Tibial artery (tissue), 4 donors: ENCODE data around the gene PAPLN.

Source experiments
- DNase-seq, 2 donors: peaks; one replicate each; pipeline ENCODE4 v3.0.0-alpha.2; 2019
- H3K27ac ChIP-seq, 2 donors: fragments of 200-600 bp; sonication (generic) in 1 of 2; 1 replicate in 1 of 2; 2 replicates in 1 of 2; pipeline ENCODE4 v1.5.1; 2018 to 2019; ENCODE audit warnings: mild to moderate bottlenecking in 1 of 2
- H3K27me3 ChIP-seq, 2 donors: fragments of 200-600 bp; sonication (generic) in 1 of 2; one replicate each; pipeline versions ENCODE4 v1.5.1 to v1.6.0; 2016 to 2019
- H3K36me3 ChIP-seq, 3 donors: fragments of 200-600 bp; sonication (generic) in 2 of 3; one replicate each; pipeline ENCODE4 v1.5.1; 2016 to 2019; ENCODE audit warnings: mild to moderate bottlenecking in 2 of 3
- H3K4me1 ChIP-seq, 4 donors: fragments of 200-600 bp; sonication (generic) in 2 of 4; 1 replicate in 3 of 4; 2 replicates in 1 of 4; pipeline ENCODE4 v1.5.1; 2016 to 2019
- H3K4me3 ChIP-seq, 2 donors: fragments of 200-600 bp; sonication (generic) in 1 of 2; 1 replicate in 1 of 2; 2 replicates in 1 of 2; pipeline ENCODE4 v1.5.1; 2018 to 2019; ENCODE audit warnings: mild to moderate bottlenecking in 2 of 2
- H3K9me3 ChIP-seq, 3 donors: fragments of 200-600 bp; sonication (generic) in 1 of 3; one replicate each; pipeline ENCODE4 v1.5.1; 2016 to 2019
- intact Hi-C: fragments of 100-400 bp; cut with DNase I; formaldehyde crosslinking; loops from one replicate; pipeline ENCODE4 v1.15.0; 2023; ENCODE audit warnings: low total_unique reads
- TF ChIP-seq, protein P1 (sequence below), 2 experiments: fragments of 200-600 bp in 1 of 2; fragments of 450-650 bp in 1 of 2; IDR thresholded peaks; one replicate each; pipeline ENCODE4 v1.5.1; 2017 to 2019; ENCODE audit warnings: antibody characterized with exemption in 2 of 2, mild to moderate bottlenecking in 1 of 2, moderate library complexity in 1 of 2

PAPLN gene

GRCh38 chr14:73280903-73281302, 43.6 kb downstream of the PAPLN start:
- no peak for DNase-seq
- Histone ChIP-seq H3K27me3 (no peaks in the 10 kb centered on the region), H3K36me3 (peaks cover 61 to 93% (median 82%) of the 10 kb centered on the region in 3 donors), H3K27ac (no peak overlapping the region), H3K4me1 (no peaks in the 10 kb centered on the region), H3K4me3 (no peak overlapping the region), H3K9me3 (no peaks in the 10 kb centered on the region)
- intact Hi-C loops: no loop called here
- TF ChIP-seq, protein P1, sequence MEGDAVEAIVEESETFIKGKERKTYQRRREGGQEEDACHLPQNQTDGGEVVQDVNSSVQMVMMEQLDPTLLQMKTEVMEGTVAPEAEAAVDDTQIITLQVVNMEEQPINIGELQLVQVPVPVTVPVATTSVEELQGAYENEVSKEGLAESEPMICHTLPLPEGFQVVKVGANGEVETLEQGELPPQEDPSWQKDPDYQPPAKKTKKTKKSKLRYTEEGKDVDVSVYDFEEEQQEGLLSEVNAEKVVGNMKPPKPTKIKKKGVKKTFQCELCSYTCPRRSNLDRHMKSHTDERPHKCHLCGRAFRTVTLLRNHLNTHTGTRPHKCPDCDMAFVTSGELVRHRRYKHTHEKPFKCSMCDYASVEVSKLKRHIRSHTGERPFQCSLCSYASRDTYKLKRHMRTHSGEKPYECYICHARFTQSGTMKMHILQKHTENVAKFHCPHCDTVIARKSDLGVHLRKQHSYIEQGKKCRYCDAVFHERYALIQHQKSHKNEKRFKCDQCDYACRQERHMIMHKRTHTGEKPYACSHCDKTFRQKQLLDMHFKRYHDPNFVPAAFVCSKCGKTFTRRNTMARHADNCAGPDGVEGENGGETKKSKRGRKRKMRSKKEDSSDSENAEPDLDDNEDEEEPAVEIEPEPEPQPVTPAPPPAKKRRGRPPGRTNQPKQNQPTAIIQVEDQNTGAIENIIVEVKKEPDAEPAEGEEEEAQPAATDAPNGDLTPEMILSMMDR (IDR thresholded peaks at IDR 0.05): no peak

- H3K4me3 ChIP-seq: no peak overlapping the region
- DNase-seq: no peak
- no peak overlapping the region for H3K27ac ChIP-seq
- intact Hi-C loops: no loop called here
- no peaks in the 10 kb centered on the region for H3K4me1 ChIP-seq
- peaks cover 49 to 76% (median 71%) of the 10 kb centered on the region in 3 donors for H3K36me3 ChIP-seq
- H3K27me3 ChIP-seq: no peaks in the 10 kb centered on the region
- TF ChIP-seq, protein P1 (IDR thresholded peaks at IDR 0.05): no peak
- H3K9me3 ChIP-seq: no peaks in the 10 kb centered on the region
These were observed 46.5 kb downstream of the PAPLN start for GRCh38 chr14:73283608-73284379.

- Histone ChIP-seq H3K4me3 (no peak overlapping the region), H3K27ac (no peak overlapping the region), H3K9me3 (no peaks in the 10 kb centered on the region), H3K4me1 (no peaks in the 10 kb centered on the region), H3K27me3 (no peaks in the 10 kb centered on the region), H3K36me3 (peaks cover 40 to 69% (median 56%) of the 10 kb centered on the region in 3 donors)
- intact Hi-C loops: no loop called here
- DNase-seq: no peak
- TF ChIP-seq, protein P1 (IDR thresholded peaks at IDR 0.05): no peak
These were observed 48.7 kb downstream of the PAPLN start for GRCh38 chr14:73285979-73286378.

GRCh38 chr14:73286598-73286997, 49.3 kb downstream of the PAPLN start:
- Histone ChIP-seq H3K4me1 (no peaks in the 10 kb centered on the region), H3K27me3 (no peaks in the 10 kb centered on the region), H3K27ac (no peak overlapping the region), H3K4me3 (no peak overlapping the region), H3K36me3 (peaks cover 37 to 69% (median 56%) of the 10 kb centered on the region in 3 donors), H3K9me3 (no peaks in the 10 kb centered on the region)
- intact Hi-C loops: no loop called here
- DNase-seq: no peak
- TF ChIP-seq, protein P1 (IDR thresholded peaks at IDR 0.05): no peak

GRCh38 chr14:73287071-73287470, 49.8 kb downstream of the PAPLN start:
- intact Hi-C loops: no loop called here
- H3K27ac ChIP-seq: no peak overlapping the region
- TF ChIP-seq, protein P1 (IDR thresholded peaks at IDR 0.05): no peak
- H3K36me3 ChIP-seq: peaks cover 33 to 69% (median 56%) of the 10 kb centered on the region in 3 donors
- no peak for DNase-seq
- H3K9me3 ChIP-seq: no peaks in the 10 kb centered on the region
- H3K27me3 ChIP-seq: no peaks in the 10 kb centered on the region
- H3K4me3 ChIP-seq: no peak overlapping the region
- no peaks in the 10 kb centered on the region for H3K4me1 ChIP-seq
